GM12875 (cell line): ENCODE results near the gene BAMBI.

ENCODE experiments used
- H3K4me3 ChIP-seq: one replicate; pipeline ENCODE4 v1.5.1; 2011; ENCODE audit warnings: low read depth, low read length, control low read depth
- CTCF ChIP-seq: IDR thresholded peaks from 2 replicates; pipeline ENCODE4 v1.5.1; 2011; ENCODE audit warnings: low read depth, mild to moderate bottlenecking, control low read depth, inconsistent platforms, low read length, moderate library complexity, borderline replicate concordance; ENCODE audit not compliant: insufficient read depth

The BAMBI gene

GRCh38 chr10:28722065-28722803 is 44.9 kb downstream of the BAMBI start:
- no peak for TF ChIP-seq CTCF
- no peak overlapping the region for H3K4me3 ChIP-seq

- no peak overlapping the region for H3K4me3 ChIP-seq
- TF ChIP-seq CTCF, result no peak
Observed at GRCh38 chr10:28728366-28728765, 51.0 kb downstream of the BAMBI start.

- no peak for TF ChIP-seq CTCF
- no peak overlapping the region for H3K4me3 ChIP-seq
Observed at GRCh38 chr10:28730031-28730778, 52.9 kb downstream of the BAMBI start.

GRCh38 chr10:28732091-28732490 is 54.8 kb downstream of the BAMBI start:
- no peak for TF ChIP-seq CTCF
- H3K4me3 ChIP-seq, result no peak overlapping the region
